SJSA1 (cell line): Measurements from ENCODE around the gene STYX. TPM values are rescaled to one million over a fixed set of nuclear protein-coding genes. Genes with fewer than 3 reads are reported as not detected.

ENCODE experiments used
- DNase-seq, 2 experiments: peaks; one replicate each; pipeline ENCODE4 v3.0.0-alpha.2; 2015 to 2020; ENCODE audit warnings: low spot score in 2 of 2, low read depth in 1 of 2
- H3K27ac ChIP-seq: fragments of 250-450 bp; sonication (Bioruptor Pico); 2 replicates; pipeline ENCODE4 v1.5.1; 2020; ENCODE audit warnings: mild to moderate bottlenecking, moderate library complexity
- H3K27me3 ChIP-seq: fragments of 250-450 bp; sonication (Bioruptor Pico); replicated peaks from 2 replicates; pipeline ENCODE4 v1.5.1; 2020; ENCODE audit warnings: mild to moderate bottlenecking, moderate library complexity
- H3K36me3 ChIP-seq: fragments of 250-450 bp; sonication (Bioruptor Pico); 2 replicates; pipeline ENCODE4 v1.5.1; 2020; ENCODE audit warnings: mild to moderate bottlenecking
- H3K4me1 ChIP-seq: fragments of 250-450 bp; sonication (Bioruptor Pico); replicated peaks from 2 replicates; pipeline ENCODE4 v1.6.1; 2021; ENCODE audit warnings: mild to moderate bottlenecking
- H3K4me3 ChIP-seq: fragments of 250-450 bp; sonication (Bioruptor Pico); 2 replicates; pipeline ENCODE4 v1.5.1; 2020; ENCODE audit warnings: mild to moderate bottlenecking
- H3K9me3 ChIP-seq: fragments of 250-450 bp; sonication (Bioruptor Pico); replicated peaks from 2 replicates; pipeline ENCODE4 v1.5.1; 2020; ENCODE audit warnings: mild to moderate bottlenecking
- total RNA-seq: library from RNA; depleted of rRNA; stranded (reverse); fragments of >200 nt; shearing (Covaris generic); gene quantifications from 2 replicates; pipeline ENCODE4 v1.2.3, GENCODE V29; 2014

The STYX gene
- total RNA-seq, 1 experiment from 2014 or later: 14.8 TPM

- no peak for DNase-seq
- no peaks in the 10 kb centered on the region for H3K9me3 ChIP-seq
- H3K27ac ChIP-seq: no peak overlapping the region
- H3K4me3 ChIP-seq: no peak overlapping the region
- H3K27me3 ChIP-seq: no peaks in the 10 kb centered on the region
- peaks cover 12% of the 10 kb centered on the region for H3K4me1 ChIP-seq
- H3K36me3 ChIP-seq: peaks cover 6% of the 10 kb centered on the region
Measured at GRCh38 chr14:52789118-52789517, 59.2 kb downstream of the STYX start.

- DNase-seq: no peak
- Histone ChIP-seq H3K4me1 (peaks cover 12% of the 10 kb centered on the region), H3K27me3 (no peaks in the 10 kb centered on the region), H3K36me3 (peaks cover 3% of the 10 kb centered on the region; the same call in 1 of the 2 replicates), H3K4me3 (peak overlapping the region; percentile 55), H3K27ac (peak overlapping the region; percentile 66; the same call in 1 of the 2 replicates), H3K9me3 (no peaks in the 10 kb centered on the region)
Measured at GRCh38 chr14:52790011-52790755, 60.2 kb downstream of the STYX start.

GRCh38 chr14:52790756-52791222, 60.8 kb downstream of the STYX start:
- H3K9me3 ChIP-seq: no peaks in the 10 kb centered on the region
- DNase-seq: no peak
- H3K27ac ChIP-seq: peak overlapping the region; percentile 66
- peak overlapping the region; percentile 55 for H3K4me3 ChIP-seq
- H3K4me1 ChIP-seq: peaks cover 12% of the 10 kb centered on the region
- peaks cover 3% of the 10 kb centered on the region; the same call in 1 of the 2 replicates for H3K36me3 ChIP-seq
- H3K27me3 ChIP-seq: no peaks in the 10 kb centered on the region

- Histone ChIP-seq H3K4me3 (peak within 1 kb of the TSS; percentile 55), H3K9me3 (no peaks in the 10 kb centered on the region), H3K27ac (peak within 1 kb of the TSS; percentile 89), H3K36me3 (peaks cover 3% of the 10 kb centered on the region; the same call in 1 of the 2 replicates), H3K27me3 (no peaks in the 10 kb centered on the region), H3K4me1 (peaks cover 12% of the 10 kb centered on the region)
- DNase-seq: peak; percentile 91 to 93
Measured at GRCh38 chr14:52791223-52792096, 61.5 kb downstream of the STYX start, which contains the start of gene GNPNAT1. TSS of gene GNPNAT1 (minus strand) at chr14:52791607. CDS start at chr14:52784650, 6,957 bp downstream.

- DNase-seq: no peak
- Histone ChIP-seq H3K9me3 (no peaks in the 10 kb centered on the region), H3K27me3 (no peaks in the 10 kb centered on the region), H3K27ac (peak overlapping the region; percentile 89), H3K4me3 (peak overlapping the region; percentile 55), H3K4me1 (peaks cover 12% of the 10 kb centered on the region), H3K36me3 (peaks cover 3% of the 10 kb centered on the region; the same call in 1 of the 2 replicates)
Measured at GRCh38 chr14:52792097-52792415, 62.1 kb downstream of the STYX start.

GRCh38 chr14:52793061-52793460, 63.1 kb downstream of the STYX start:
- peaks cover 12% of the 10 kb centered on the region for H3K4me1 ChIP-seq
- no peak for DNase-seq

GRCh38 chr14:52797653-52798052, 67.7 kb downstream of the STYX start:
- no peaks in the 10 kb centered on the region for H3K27me3 ChIP-seq
- no peaks in the 10 kb centered on the region for H3K9me3 ChIP-seq
- no peak overlapping the region for H3K4me3 ChIP-seq
- no peak for DNase-seq
- H3K36me3 ChIP-seq: no peaks in the 10 kb centered on the region
- peaks cover 24% of the 10 kb centered on the region for H3K4me1 ChIP-seq
- H3K27ac ChIP-seq: no peak overlapping the region

More at GRCh38 chr14:52793061-52793460, 63.1 kb downstream of the STYX start:
- no peaks in the 10 kb centered on the region for H3K9me3 ChIP-seq
- no peaks in the 10 kb centered on the region; the same call in 1 of the 2 replicates for H3K36me3 ChIP-seq
- no peak overlapping the region for H3K27ac ChIP-seq
- H3K4me3 ChIP-seq: no peak overlapping the region
- H3K27me3 ChIP-seq: no peaks in the 10 kb centered on the region

GRCh38 chr14:52798826-52799225, 68.9 kb downstream of the STYX start:
- no peak overlapping the region for H3K4me3 ChIP-seq
- no peak overlapping the region for H3K27ac ChIP-seq
- no peaks in the 10 kb centered on the region for H3K36me3 ChIP-seq
- H3K4me1 ChIP-seq: peaks cover 23% of the 10 kb centered on the region
- DNase-seq: no peak
- no peaks in the 10 kb centered on the region for H3K9me3 ChIP-seq
- no peaks in the 10 kb centered on the region for H3K27me3 ChIP-seq

GRCh38 chr14:52801014-52801712, 71.2 kb downstream of the STYX start:
- H3K4me1 ChIP-seq: peaks cover 23% of the 10 kb centered on the region
- no peaks in the 10 kb centered on the region for H3K27me3 ChIP-seq
- no peaks in the 10 kb centered on the region for H3K9me3 ChIP-seq
- DNase-seq: peak; percentile 65 to 79
- no peaks in the 10 kb centered on the region for H3K36me3 ChIP-seq
- no peak overlapping the region for H3K4me3 ChIP-seq
- H3K27ac ChIP-seq: peak overlapping the region; percentile 89

- H3K27ac ChIP-seq: peak overlapping the region; percentile 89
- no peaks in the 10 kb centered on the region for H3K36me3 ChIP-seq
- H3K4me3 ChIP-seq: no peak overlapping the region
- no peaks in the 10 kb centered on the region for H3K9me3 ChIP-seq
- no peaks in the 10 kb centered on the region for H3K27me3 ChIP-seq
- DNase-seq: peak in 1 of 2 experiments; percentile 35
- peaks cover 23% of the 10 kb centered on the region for H3K4me1 ChIP-seq
Measured at GRCh38 chr14:52802597-52802996, 72.6 kb downstream of the STYX start.

GRCh38 chr14:52806115-52806514, 76.1 kb downstream of the STYX start:
- H3K4me3 ChIP-seq: no peak overlapping the region
- no peak for DNase-seq
- no peak overlapping the region for H3K27ac ChIP-seq
- H3K36me3 ChIP-seq: no peaks in the 10 kb centered on the region
- peaks cover 18% of the 10 kb centered on the region for H3K4me1 ChIP-seq
- H3K9me3 ChIP-seq: no peaks in the 10 kb centered on the region
- H3K27me3 ChIP-seq: no peaks in the 10 kb centered on the region

GRCh38 chr14:52808101-52808500, 78.1 kb downstream of the STYX start:
- Histone ChIP-seq H3K36me3 (no peaks in the 10 kb centered on the region), H3K27ac (no peak overlapping the region), H3K27me3 (no peaks in the 10 kb centered on the region), H3K4me1 (no peaks in the 10 kb centered on the region), H3K9me3 (no peaks in the 10 kb centered on the region), H3K4me3 (no peak overlapping the region)
- no peak for DNase-seq

GRCh38 chr14:52821805-52822250, 91.9 kb downstream of the STYX start:
- no peak for DNase-seq
- Histone ChIP-seq H3K27me3 (no peaks in the 10 kb centered on the region), H3K27ac (no peak overlapping the region), H3K36me3 (no peaks in the 10 kb centered on the region), H3K9me3 (no peaks in the 10 kb centered on the region), H3K4me3 (no peak overlapping the region), H3K4me1 (peaks cover 4% of the 10 kb centered on the region; the same call in 1 of the 2 replicates)
